SIG-M5 treated with dmso at 0.1 percent for 504 hours (cell line): ENCODE results near the gene BICDL2.

Experiments used
- DNase-seq: peaks from one replicate; lab custom pipeline; 2025; ENCODE audit not compliant: unreplicated experiment; lab: John Stamatoyannopoulos, UW

Gene BICDL2

GRCh38 chr16:3026003-3026378 lies 10.8 kb downstream of the BICDL2 start:
- no peak for DNase-seq

- no peak for DNase-seq
Observed at GRCh38 chr16:3025032-3026002, 11.4 kb downstream of the BICDL2 start.

- peak; percentile 98 for DNase-seq
Observed at GRCh38 chr16:3023669-3024478, 12.9 kb downstream of the BICDL2 start, which contains the start of the genes HCFC1R1 and THOC6. TSS of gene HCFC1R1 (minus strand) at chr16:3023942. CDS start at chr16:3023941, 1 bp downstream. TSS of gene THOC6 (plus strand) at chr16:3024035. CDS start at chr16:3024327, 292 bp downstream.

- DNase-seq = no peak
Observed at GRCh38 chr16:3023415-3023668, 13.4 kb downstream of the BICDL2 start.

GRCh38 chr16:3022684-3023414 lies 13.9 kb downstream of the BICDL2 start:
- DNase-seq = no peak

GRCh38 chr16:3022208-3022683 lies 14.5 kb downstream of the BICDL2 start:
- DNase-seq = peak; percentile 65

GRCh38 chr16:3021449-3022207 lies 15.1 kb downstream of the BICDL2 start:
- DNase-seq = peak; percentile 47

GRCh38 chr16:3020604-3021448 lies 15.9 kb downstream of the BICDL2 start:
- DNase-seq = peak; percentile 44

- peak; percentile 70 for DNase-seq
Observed at GRCh38 chr16:3020247-3020603, 16.5 kb downstream of the BICDL2 start, which contains the start of gene TNFRSF12A. TSS of gene TNFRSF12A (plus strand) at chr16:3020368. CDS start at chr16:3020398, 30 bp downstream.

- DNase-seq = no peak
Observed at GRCh38 chr16:3019594-3020246, 17.0 kb downstream of the BICDL2 start.

- no peak for DNase-seq
Observed at GRCh38 chr16:3017794-3018506, 18.8 kb downstream of the BICDL2 start, which contains the start of gene CLDN6. TSS of gene CLDN6 (minus strand) at chr16:3018183. CDS start at chr16:3016021, 2,162 bp downstream.

GRCh38 chr16:3017344-3017743 lies 19.4 kb downstream of the BICDL2 start:
- no peak for DNase-seq

- no peak for DNase-seq
Observed at GRCh38 chr16:3015865-3016521, 20.8 kb downstream of the BICDL2 start.

GRCh38 chr16:3014971-3015370 lies 21.8 kb downstream of the BICDL2 start:
- no peak for DNase-seq

GRCh38 chr16:3013998-3014690 lies 22.6 kb downstream of the BICDL2 start:
- no peak for DNase-seq

- no peak for DNase-seq
Observed at GRCh38 chr16:3013491-3013951, 23.2 kb downstream of the BICDL2 start.
